ENCODE measurements around the gene MEGF11.
"Not testable (repeated sequence)": the region's sequence is repeated elsewhere in the genome, so short reads cannot be mapped to it uniquely, and the experiment has no call there.

The MEGF11 gene

GRCh38 chr15:66008940-66009562 is 244.5 kb downstream of the MEGF11 start:
- Histone ChIP-seq H3K4me3 (no peak overlapping the region), H3K27ac (no peak overlapping the region), H3K9me3 (ENCODE audit: low read depth, low read length) (no peaks in the 10 kb centered on the region), H3K36me3 (ENCODE audit: insufficient read depth, low read length) (no peaks in the 10 kb centered on the region), H3K9ac (ENCODE audit: insufficient read length) (no peak overlapping the region)
- TF ChIP-seq EZH2 (IDR thresholded peaks at IDR 0.05) (no peak), POLR2AphosphoS5 (IDR thresholded peaks at IDR 0.05; ENCODE audit: borderline replicate concordance, low read depth, low read length) (no peak), FOXP2 (optimal IDR thresholded peaks at IDR 0.05; ENCODE audit: control extremely low read depth, extremely low read length, insufficient read depth) (no peak)
- no peak for DNase-seq (ENCODE audit: low read depth, low spot score)

GRCh38 chr15:66007663-66008262 is 245.8 kb downstream of the MEGF11 start:
- TF ChIP-seq FOXP2 (optimal IDR thresholded peaks at IDR 0.05; ENCODE audit: control extremely low read depth, extremely low read length, insufficient read depth) (no peak), EZH2 (IDR thresholded peaks at IDR 0.05) (no peak), POLR2AphosphoS5 (IDR thresholded peaks at IDR 0.05; ENCODE audit: borderline replicate concordance, low read depth, low read length) (no peak)
- H3K9ac ChIP-seq (ENCODE audit: insufficient read length) = no peak overlapping the region
- H3K27ac ChIP-seq = no peak overlapping the region
- H3K4me3 ChIP-seq = no peak overlapping the region
- no peaks in the 10 kb centered on the region for H3K9me3 ChIP-seq (ENCODE audit: low read depth, low read length)
- DNase-seq (ENCODE audit: low read depth, low spot score) = no peak
- no peaks in the 10 kb centered on the region for H3K36me3 ChIP-seq (ENCODE audit: insufficient read depth, low read length)

- no peaks in the 10 kb centered on the region for H3K9me3 ChIP-seq (ENCODE audit: low read depth, low read length)
- no peaks in the 10 kb centered on the region for H3K36me3 ChIP-seq (ENCODE audit: insufficient read depth, low read length)
- H3K9ac ChIP-seq (ENCODE audit: insufficient read length) = no peak overlapping the region
- DNase-seq (ENCODE audit: low read depth, low spot score) = no peak
- TF ChIP-seq EZH2 (IDR thresholded peaks at IDR 0.05) (no peak), FOXP2 (optimal IDR thresholded peaks at IDR 0.05; ENCODE audit: control extremely low read depth, extremely low read length, insufficient read depth) (no peak), POLR2AphosphoS5 (IDR thresholded peaks at IDR 0.05; ENCODE audit: borderline replicate concordance, low read depth, low read length) (no peak)
- no peak overlapping the region for H3K4me3 ChIP-seq
- H3K27ac ChIP-seq = no peak overlapping the region
Observed at GRCh38 chr15:66006986-66007385, 246.6 kb downstream of the MEGF11 start.

- no peak for DNase-seq (ENCODE audit: low read depth, low spot score)
- H3K4me3 ChIP-seq = no peak overlapping the region
- TF ChIP-seq POLR2AphosphoS5 (IDR thresholded peaks at IDR 0.05; ENCODE audit: borderline replicate concordance, low read depth, low read length) = no peak
- no peak for TF ChIP-seq FOXP2 (optimal IDR thresholded peaks at IDR 0.05; ENCODE audit: control extremely low read depth, extremely low read length, insufficient read depth)
- TF ChIP-seq EZH2 (IDR thresholded peaks at IDR 0.05) = no peak
- H3K27ac ChIP-seq = no peak overlapping the region
- H3K36me3 ChIP-seq (ENCODE audit: insufficient read depth, low read length) = no peaks in the 10 kb centered on the region
- H3K9ac ChIP-seq (ENCODE audit: insufficient read length) = no peak overlapping the region
- H3K9me3 ChIP-seq (ENCODE audit: low read depth, low read length) = no peaks in the 10 kb centered on the region
Observed at GRCh38 chr15:66004618-66005262, 248.8 kb downstream of the MEGF11 start.

- not testable (repeated sequence) for DNase-seq (ENCODE audit: low read depth, low spot score); H3K27ac ChIP-seq; H3K9me3 ChIP-seq (ENCODE audit: low read depth, low read length); H3K4me3 ChIP-seq; H3K36me3 ChIP-seq (ENCODE audit: insufficient read depth, low read length); H3K9ac ChIP-seq (ENCODE audit: insufficient read length)
Observed at GRCh38 chr15:66003129-66003528, 250.4 kb downstream of the MEGF11 start.

GRCh38 chr15:66001717-66002426 is 251.7 kb downstream of the MEGF11 start:
- DNase-seq (ENCODE audit: low read depth, low spot score) = no peak
- Histone ChIP-seq H3K36me3 (ENCODE audit: insufficient read depth, low read length) (no peaks in the 10 kb centered on the region), H3K9ac (ENCODE audit: insufficient read length) (no peak overlapping the region), H3K9me3 (ENCODE audit: low read depth, low read length) (no peaks in the 10 kb centered on the region), H3K27ac (no peak overlapping the region), H3K4me3 (no peak overlapping the region)
- TF ChIP-seq POLR2AphosphoS5 (IDR thresholded peaks at IDR 0.05; ENCODE audit: borderline replicate concordance, low read depth, low read length) (no peak), FOXP2 (optimal IDR thresholded peaks at IDR 0.05; ENCODE audit: control extremely low read depth, extremely low read length, insufficient read depth) (no peak), EZH2 (IDR thresholded peaks at IDR 0.05) (no peak)

- no peak overlapping the region for H3K4me3 ChIP-seq
- no peak for DNase-seq (ENCODE audit: low read depth, low spot score)
- no peaks in the 10 kb centered on the region for H3K9me3 ChIP-seq (ENCODE audit: low read depth, low read length)
- no peaks in the 10 kb centered on the region for H3K36me3 ChIP-seq (ENCODE audit: insufficient read depth, low read length)
- H3K9ac ChIP-seq (ENCODE audit: insufficient read length) = no peak overlapping the region
- TF ChIP-seq FOXP2 (optimal IDR thresholded peaks at IDR 0.05; ENCODE audit: control extremely low read depth, extremely low read length, insufficient read depth) (no peak), POLR2AphosphoS5 (IDR thresholded peaks at IDR 0.05; ENCODE audit: borderline replicate concordance, low read depth, low read length) (no peak), EZH2 (IDR thresholded peaks at IDR 0.05) (no peak)
- no peak overlapping the region for H3K27ac ChIP-seq
Observed at GRCh38 chr15:66001042-66001441, 252.5 kb downstream of the MEGF11 start.

GRCh38 chr15:65998486-65998885 is 255.1 kb downstream of the MEGF11 start:
- Histone ChIP-seq H3K27ac (no peak overlapping the region), H3K36me3 (ENCODE audit: insufficient read depth, low read length) (no peaks in the 10 kb centered on the region), H3K9me3 (ENCODE audit: low read depth, low read length) (no peaks in the 10 kb centered on the region), H3K9ac (ENCODE audit: insufficient read length) (no peak overlapping the region), H3K4me3 (no peak overlapping the region)
- no peak for DNase-seq (ENCODE audit: low read depth, low spot score)
- no peak for TF ChIP-seq POLR2AphosphoS5 (IDR thresholded peaks at IDR 0.05; ENCODE audit: borderline replicate concordance, low read depth, low read length)
- no peak for TF ChIP-seq FOXP2 (optimal IDR thresholded peaks at IDR 0.05; ENCODE audit: control extremely low read depth, extremely low read length, insufficient read depth)
- TF ChIP-seq EZH2 (IDR thresholded peaks at IDR 0.05) = no peak
